Right lobe of liver (tissue), 4 donors: ENCODE results near the gene GRK1.

ENCODE experiments used
- CTCF ChIP-seq, 4 donors: fragments of 200-600 bp in 3 of 4; fragments of 450-650 bp in 1 of 4; IDR thresholded peaks; one replicate each; pipeline versions ENCODE4 v1.5.1 to v1.8.0; 2016 to 2022; ENCODE audit warnings: antibody characterized with exemption in 4 of 4, mild to moderate bottlenecking in 2 of 4
- POLR2A ChIP-seq: fragments of 450-650 bp; IDR thresholded peaks from one replicate; pipeline ENCODE4 v1.6.1; 2017; ENCODE audit warnings: antibody characterized with exemption, mild to moderate bottlenecking
- donor health status: DM: no; HTN: no; CAD: no.
- donor health status: DM: no; HTN: no; CAD: no.
- donor health status: DM: no; HTN: yes; CAD: no.

- TF ChIP-seq POLR2A (no peak), CTCF (IDR thresholded peaks at IDR 0.05) (no peak)
Observed at GRCh38 chr13:113782472-113782871, 115.5 kb downstream of the GRK1 start.
